OCI-LY1 (cell line): ENCODE results near the gene COL5A2.

Experiments used
- H2AFZ ChIP-seq: fragments of 200-600 bp; sonication (generic), shearing (Covaris generic); 2 replicates; pipeline ENCODE4 v1.6.0; 2014; ENCODE audit warnings: antibody characterized with exemption, mild to moderate bottlenecking, low read length
- H3F3A ChIP-seq: fragments of 200-600 bp; sonication (generic), shearing (Covaris generic); 2 replicates; pipeline ENCODE4 v1.6.0; 2014; ENCODE audit warnings: mild to moderate bottlenecking, antibody characterized with exemption, low read length, moderate library complexity; ENCODE audit not compliant: insufficient read depth
- H3K27ac ChIP-seq: fragments of 200-600 bp; sonication (generic); 2 replicates; pipeline ENCODE4 v1.5.1; 2014; ENCODE audit warnings: low read length, mixed run types, mild to moderate bottlenecking, low read depth; ENCODE audit not compliant: poor library complexity, severe bottlenecking
- H3K27me3 ChIP-seq: fragments of 200-600 bp; sonication (generic); 2 replicates; pipeline ENCODE4 v1.6.0; 2014; ENCODE audit warnings: antibody characterized with exemption, mild to moderate bottlenecking, low read length, moderate library complexity; ENCODE audit not compliant: insufficient read depth
- H3K36me3 ChIP-seq: fragments of 200-600 bp; sonication (generic); 2 replicates; pipeline ENCODE4 v1.6.1; 2014; ENCODE audit warnings: mild to moderate bottlenecking, antibody characterized with exemption, low read length, moderate library complexity, mixed read lengths; ENCODE audit not compliant: insufficient read depth
- H3K4me1 ChIP-seq: fragments of 200-600 bp; sonication (generic); 2 replicates; pipeline ENCODE4 v1.5.1; 2014; ENCODE audit warnings: mild to moderate bottlenecking, low read length, moderate library complexity; ENCODE audit not compliant: insufficient read depth, severe bottlenecking
- H3K4me2 ChIP-seq: fragments of 200-600 bp; sonication (generic), shearing (Covaris generic); 2 replicates; pipeline ENCODE4 v1.6.1; 2014; ENCODE audit warnings: low read length
- H3K4me3 ChIP-seq: fragments of 200-600 bp; sonication (generic); 2 replicates; pipeline ENCODE4 v1.5.1; 2014; ENCODE audit warnings: low read length, low read depth, mild to moderate bottlenecking, mixed read lengths; ENCODE audit not compliant: poor library complexity, severe bottlenecking
- H3K79me2 ChIP-seq: fragments of 200-600 bp; shearing (Covaris generic); 2 replicates; pipeline ENCODE4 v1.6.1; 2016; ENCODE audit warnings: mixed run types, low read length, mixed read lengths; ENCODE audit not compliant: insufficient read depth
- H3K9ac ChIP-seq: fragments of 200-600 bp; sonication (generic), shearing (Covaris generic); 2 replicates; pipeline ENCODE4 v1.6.1; 2014; ENCODE audit warnings: mild to moderate bottlenecking, low read length, mixed read lengths
- H3K9me2 ChIP-seq: fragments of 200-600 bp; sonication (generic), shearing (Covaris generic); 2 replicates; pipeline ENCODE4 v1.6.1; 2014; ENCODE audit warnings: low read depth, mild to moderate bottlenecking, low read length, mixed read lengths
- H3K9me3 ChIP-seq: fragments of 200-600 bp; shearing (Covaris generic); 2 replicates; pipeline ENCODE4 v1.6.1; 2014; ENCODE audit warnings: low read length, mixed read lengths
- H4K20me1 ChIP-seq: fragments of 200-600 bp; sonication (generic), shearing (Covaris generic); 2 replicates; pipeline ENCODE4 v1.6.0; 2016; ENCODE audit warnings: mild to moderate bottlenecking, low read length; ENCODE audit not compliant: insufficient read depth
- CTCF ChIP-seq: fragments of 200-600 bp; sonication (generic), shearing (Covaris generic); IDR thresholded peaks from 2 replicates; pipeline ENCODE4 v1.5.1; 2017; ENCODE audit warnings: mild to moderate bottlenecking, antibody characterized with exemption, low read length, moderate library complexity, mixed read lengths
- EZH2 ChIP-seq: fragments of 200-600 bp; sonication (generic), shearing (Covaris generic); IDR thresholded peaks from 2 replicates; pipeline ENCODE4 v1.8.0; 2017; ENCODE audit warnings: borderline replicate concordance, mixed run types, mild to moderate bottlenecking, antibody characterized with exemption, low read length, moderate library complexity, mixed read lengths

The COL5A2 gene

GRCh38 chr2:189045836-189046235, 133.7 kb downstream of the COL5A2 start:
- Histone ChIP-seq H3K79me2 (no peaks in the 10 kb centered on the region), H4K20me1 (no peaks in the 10 kb centered on the region), H3K27ac (no peak overlapping the region), H3K27me3 (no peaks in the 10 kb centered on the region), H3K9me2 (no peaks in the 10 kb centered on the region), H3K9ac (no peak overlapping the region), H3K4me3 (no peak overlapping the region), H3K36me3 (no peaks in the 10 kb centered on the region), H3K4me1 (no peaks in the 10 kb centered on the region), H3F3A (no peaks in the 10 kb centered on the region), H3K4me2 (no peak overlapping the region), H2AFZ (no peak overlapping the region), H3K9me3 (no peaks in the 10 kb centered on the region)
- TF ChIP-seq EZH2 (no peak), CTCF (no peak)

- Histone ChIP-seq H3K36me3 (no peaks in the 10 kb centered on the region), H4K20me1 (no peaks in the 10 kb centered on the region), H3K4me2 (no peak overlapping the region), H3K27me3 (no peaks in the 10 kb centered on the region), H3K79me2 (no peaks in the 10 kb centered on the region), H3K9me3 (no peaks in the 10 kb centered on the region), H2AFZ (no peak overlapping the region), H3F3A (no peaks in the 10 kb centered on the region), H3K4me3 (no peak overlapping the region), H3K4me1 (no peaks in the 10 kb centered on the region), H3K9me2 (no peaks in the 10 kb centered on the region), H3K9ac (no peak overlapping the region), H3K27ac (no peak overlapping the region)
- no peak for TF ChIP-seq CTCF
- TF ChIP-seq EZH2, result no peak
Measured at GRCh38 chr2:189037518-189037917, 142.0 kb downstream of the COL5A2 start.

- no peak overlapping the region for H3K27ac ChIP-seq
- no peaks in the 10 kb centered on the region for H3K9me3 ChIP-seq
- peak; percentile 62 for TF ChIP-seq CTCF
- no peak for TF ChIP-seq EZH2
- no peaks in the 10 kb centered on the region for H3K9me2 ChIP-seq
- H4K20me1 ChIP-seq, result no peaks in the 10 kb centered on the region
- no peak overlapping the region for H3K4me3 ChIP-seq
- H3K79me2 ChIP-seq, result no peaks in the 10 kb centered on the region
- H3F3A ChIP-seq, result no peaks in the 10 kb centered on the region
- H3K36me3 ChIP-seq, result no peaks in the 10 kb centered on the region
- no peak overlapping the region for H3K4me2 ChIP-seq
- H3K9ac ChIP-seq, result no peak overlapping the region
- no peaks in the 10 kb centered on the region for H3K27me3 ChIP-seq
- no peak overlapping the region for H2AFZ ChIP-seq
- no peaks in the 10 kb centered on the region for H3K4me1 ChIP-seq
Measured at GRCh38 chr2:189024901-189025618, 154.5 kb downstream of the COL5A2 start.
